BJ (cell line): ENCODE measurements around the gene MYO7A. TPM values are rescaled to one million over a fixed set of nuclear protein-coding genes. Genes with fewer than 3 reads are reported as not detected.

ENCODE experiments used
- CTCF ChIA-PET: fragments of 350-600 bp; formaldehyde crosslinking; extraction: SDS; loops from one replicate; lab custom pipeline; 2021; ENCODE audit warnings: antibody characterized with exemption, inconsistent platforms; lab: Yijun Ruan, JAX
- POLR2A ChIA-PET: fragments of 300-600 bp; sonication (Branson Sonifier 250); formaldehyde crosslinking; extraction: SDS; loops from one replicate; lab custom pipeline; 2021; ENCODE audit warnings: antibody characterized with exemption; lab: Charles Lee
- DNase-seq: peaks from one replicate; pipeline ENCODE4 v3.0.0-alpha.2; 2011; ENCODE audit warnings: low read depth
- H3K27me3 ChIP-seq: 2 replicates; pipeline ENCODE4 v1.6.0; 2011; ENCODE audit warnings: low read length; ENCODE audit not compliant: control insufficient read depth, insufficient read depth
- H3K36me3 ChIP-seq: 2 replicates; pipeline ENCODE4 v1.5.1; 2011; ENCODE audit warnings: low read length; ENCODE audit not compliant: control insufficient read depth, insufficient read depth
- H3K4me3 ChIP-seq: 2 replicates; pipeline ENCODE4 v1.5.1; 2011; ENCODE audit warnings: low read depth, mild to moderate bottlenecking, control low read depth, low read length
- polyA plus RNA-seq: library from polyadenylated mRNA; depleted of rRNA; stranded (reverse); fragments of >200 nt; gene quantifications from 2 replicates; pipeline ENCODE4 v1.2.3, GENCODE V29; 2011
- TF ChIP-seq, protein P1 (sequence below): IDR thresholded peaks from 2 replicates; pipeline ENCODE4 v1.5.1; 2011; ENCODE audit warnings: low read depth, mild to moderate bottlenecking, control low read depth, inconsistent platforms, low read length, moderate library complexity; ENCODE audit not compliant: insufficient read depth

MYO7A gene
- polyA plus RNA-seq, 1 experiment: 0.01 TPM

DNA sequence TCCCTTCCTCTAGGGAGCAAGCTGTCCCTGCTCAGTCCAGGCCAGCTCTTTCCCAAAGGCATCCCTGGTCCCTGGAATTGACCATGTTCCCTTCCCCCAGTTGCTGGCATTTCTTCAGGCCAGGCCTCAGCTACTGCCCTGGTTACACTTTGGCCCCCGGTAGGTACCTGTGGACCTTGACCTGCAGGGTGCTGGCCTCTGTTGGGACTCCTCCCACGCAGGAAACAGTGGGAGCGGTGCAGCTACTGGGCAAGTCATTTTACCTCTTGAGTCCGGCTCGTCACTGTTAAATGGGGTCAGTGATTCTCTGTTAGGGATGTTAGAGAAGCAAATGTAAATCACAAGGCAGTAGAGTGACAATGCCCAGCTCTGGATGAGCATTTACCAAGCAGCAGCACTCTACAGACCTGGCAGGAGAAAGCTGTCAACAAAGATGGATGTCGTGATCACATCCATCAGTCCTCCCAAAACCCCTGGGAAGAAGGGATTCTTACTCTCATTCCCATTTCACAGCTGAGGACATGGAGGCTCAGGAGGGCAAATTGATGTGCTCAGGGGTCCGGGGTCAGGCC is 16.9 kb downstream of the MYO7A start:
- CTCF ChIA-PET: interaction anchor here (4.1 kb wide), 1 partner anchor 18 kb away, joined by 24 read pairs; the partner anchor contains the start of gene MYO7A

DNA sequence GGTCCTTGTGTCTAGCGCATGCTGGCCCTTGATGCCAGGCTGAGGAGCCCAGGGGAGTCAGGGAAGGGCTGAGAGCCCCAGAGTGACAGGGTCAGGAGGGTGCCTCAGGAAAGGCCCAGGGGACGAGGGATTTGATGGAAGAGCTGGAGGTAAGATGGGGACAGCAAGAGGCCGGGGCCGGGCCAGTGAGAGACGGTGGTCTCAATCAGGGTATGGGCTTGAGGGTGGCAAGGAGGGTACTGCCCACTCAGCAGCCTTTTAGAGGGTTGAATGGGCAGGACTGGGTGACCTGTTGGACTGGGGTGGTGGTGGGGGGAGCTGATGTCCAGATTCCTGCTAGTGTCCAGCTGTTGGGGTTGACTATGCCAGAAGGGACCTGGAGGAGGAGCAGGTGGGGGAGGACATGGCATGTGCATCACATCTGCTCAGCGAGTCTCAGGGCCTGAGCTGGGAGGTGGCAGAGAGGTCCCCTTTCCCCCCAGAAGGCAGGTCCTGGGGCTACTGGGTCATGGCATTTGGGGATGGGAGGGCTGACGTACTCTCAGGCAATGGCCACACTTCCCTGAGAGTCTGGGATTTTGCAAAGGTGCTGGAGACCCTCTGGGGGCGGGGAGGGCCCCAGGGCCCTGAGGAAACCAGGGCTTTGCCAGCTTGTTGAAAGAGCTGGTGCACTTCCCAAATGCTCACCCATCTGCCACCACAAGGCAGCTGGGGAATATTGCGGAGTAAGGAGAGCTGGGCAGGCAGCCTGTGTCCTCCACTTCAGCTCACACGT is 18.4 kb downstream of the MYO7A start:
- TF ChIP-seq, protein P1, sequence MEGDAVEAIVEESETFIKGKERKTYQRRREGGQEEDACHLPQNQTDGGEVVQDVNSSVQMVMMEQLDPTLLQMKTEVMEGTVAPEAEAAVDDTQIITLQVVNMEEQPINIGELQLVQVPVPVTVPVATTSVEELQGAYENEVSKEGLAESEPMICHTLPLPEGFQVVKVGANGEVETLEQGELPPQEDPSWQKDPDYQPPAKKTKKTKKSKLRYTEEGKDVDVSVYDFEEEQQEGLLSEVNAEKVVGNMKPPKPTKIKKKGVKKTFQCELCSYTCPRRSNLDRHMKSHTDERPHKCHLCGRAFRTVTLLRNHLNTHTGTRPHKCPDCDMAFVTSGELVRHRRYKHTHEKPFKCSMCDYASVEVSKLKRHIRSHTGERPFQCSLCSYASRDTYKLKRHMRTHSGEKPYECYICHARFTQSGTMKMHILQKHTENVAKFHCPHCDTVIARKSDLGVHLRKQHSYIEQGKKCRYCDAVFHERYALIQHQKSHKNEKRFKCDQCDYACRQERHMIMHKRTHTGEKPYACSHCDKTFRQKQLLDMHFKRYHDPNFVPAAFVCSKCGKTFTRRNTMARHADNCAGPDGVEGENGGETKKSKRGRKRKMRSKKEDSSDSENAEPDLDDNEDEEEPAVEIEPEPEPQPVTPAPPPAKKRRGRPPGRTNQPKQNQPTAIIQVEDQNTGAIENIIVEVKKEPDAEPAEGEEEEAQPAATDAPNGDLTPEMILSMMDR: no peak
- Histone ChIP-seq H3K4me3 (no peak overlapping the region), H3K36me3 (no peaks in the 10 kb centered on the region), H3K27me3 (peaks cover 16% of the 10 kb centered on the region)
- no peak for DNase-seq
- CTCF ChIA-PET: interaction anchor here (0.7 to 4.1 kb wide), 4 partner anchors 16 to 411 kb away, joined by 3 to 24 read pairs (median 4); partner anchors contain the start of gene MYO7A
- POLR2A ChIA-PET: interaction anchor here (0.6 kb wide), 1 partner anchor 1020 kb away, joined by 6 read pairs; no protein-coding TSS in a partner anchor

More for the DNA sequence above, 16.9 kb downstream of the MYO7A start:
- Histone ChIP-seq H3K27me3 (peaks cover 16% of the 10 kb centered on the region), H3K36me3 (no peaks in the 10 kb centered on the region), H3K4me3 (no peak overlapping the region)
- no peak for DNase-seq
- POLR2A ChIA-PET: no interaction called here
- TF ChIP-seq, protein P1: no peak

DNA sequence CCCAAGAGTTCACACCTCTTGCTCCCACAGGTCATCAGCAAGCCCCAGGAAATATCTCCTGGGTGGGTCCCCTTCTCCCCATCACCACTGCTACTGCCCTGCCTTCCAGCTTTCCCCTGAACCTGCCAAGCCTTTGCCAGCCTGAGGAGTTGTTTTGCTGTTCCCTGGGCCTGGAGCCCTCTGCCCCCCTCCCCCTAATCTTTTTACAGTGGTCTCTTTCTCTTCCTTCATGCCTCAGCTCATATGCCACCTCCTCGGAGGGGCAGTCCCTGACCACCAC is 18.9 kb downstream of the MYO7A start:
- TF ChIP-seq, protein P1: no peak
- H3K27me3 ChIP-seq: peaks cover 16% of the 10 kb centered on the region
- CTCF ChIA-PET: interaction anchor here (1.1 to 4.1 kb wide), 3 partner anchors 20 to 410 kb away, joined by 3 to 24 read pairs (median 5); partner anchors contain the start of gene MYO7A
- POLR2A ChIA-PET: no interaction called here
- H3K4me3 ChIP-seq: no peak overlapping the region
- no peak for DNase-seq
- H3K36me3 ChIP-seq: no peaks in the 10 kb centered on the region

DNA sequence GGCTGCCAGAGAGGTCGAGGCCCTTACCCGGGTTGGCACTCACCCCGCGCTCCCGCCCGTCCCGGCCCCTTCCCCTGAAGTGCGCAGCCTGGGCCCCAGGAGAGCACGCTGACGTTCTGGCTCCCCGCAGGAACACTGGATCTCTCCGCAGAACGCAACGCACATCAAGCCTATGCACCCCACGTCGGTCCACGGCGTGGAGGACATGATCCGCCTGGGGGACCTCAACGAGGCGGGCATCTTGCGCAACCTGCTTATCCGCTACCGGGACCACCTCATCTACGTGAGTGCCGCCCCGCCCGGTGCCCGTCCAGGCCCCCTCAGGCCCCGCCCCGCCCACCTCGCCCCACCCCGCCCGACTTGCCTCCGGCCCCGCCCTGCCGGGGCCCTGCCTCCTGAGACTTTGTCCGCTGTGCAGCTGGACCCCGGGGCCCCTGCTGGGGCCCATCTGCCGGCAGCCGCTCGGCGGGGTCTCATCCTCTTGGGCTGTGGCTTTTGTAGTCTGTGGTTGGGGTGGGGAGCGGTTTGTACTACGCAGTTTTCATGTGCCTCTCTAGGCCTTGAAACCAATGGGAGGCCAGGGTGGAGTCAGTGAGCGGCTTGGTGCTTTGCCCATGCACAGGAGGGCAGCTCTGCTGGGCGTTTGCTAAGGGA is 19.7 kb downstream of the MYO7A start:
- no peak for DNase-seq
- no peak overlapping the region for H3K4me3 ChIP-seq
- CTCF ChIA-PET: interaction anchor here (2.9 to 4.1 kb wide), 2 partner anchors 20 to 21 kb away, joined by 15 to 24 read pairs; partner anchors contain the start of gene MYO7A
- POLR2A ChIA-PET: no interaction called here
- TF ChIP-seq, protein P1: no peak
- peaks cover 14% of the 10 kb centered on the region for H3K27me3 ChIP-seq
- H3K36me3 ChIP-seq: no peaks in the 10 kb centered on the region
